ENCODE data around the gene OR4F6.

DNA sequence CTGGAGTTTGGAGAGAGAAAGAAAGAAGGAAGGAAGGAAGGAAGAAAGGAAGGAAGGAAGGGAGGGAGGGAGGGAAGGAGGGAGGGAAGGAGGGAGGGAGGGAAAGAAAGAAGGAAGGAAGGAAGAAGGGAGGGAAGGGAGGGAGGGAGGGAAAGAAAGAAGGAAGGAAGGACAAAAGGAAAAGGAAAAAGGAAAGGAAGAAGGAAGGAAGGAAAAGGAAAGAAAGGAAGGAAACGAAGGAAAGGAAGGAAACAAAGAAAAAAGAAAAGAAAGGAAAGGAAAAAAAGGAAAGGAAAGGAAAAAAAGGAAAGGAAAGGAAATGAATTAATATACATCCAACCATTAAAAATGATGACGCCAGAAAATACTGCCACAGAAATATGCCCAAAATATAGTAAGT is 18.7 kb upstream of the OR4F6 start:
- TF ChIP-seq, protein P1, sequence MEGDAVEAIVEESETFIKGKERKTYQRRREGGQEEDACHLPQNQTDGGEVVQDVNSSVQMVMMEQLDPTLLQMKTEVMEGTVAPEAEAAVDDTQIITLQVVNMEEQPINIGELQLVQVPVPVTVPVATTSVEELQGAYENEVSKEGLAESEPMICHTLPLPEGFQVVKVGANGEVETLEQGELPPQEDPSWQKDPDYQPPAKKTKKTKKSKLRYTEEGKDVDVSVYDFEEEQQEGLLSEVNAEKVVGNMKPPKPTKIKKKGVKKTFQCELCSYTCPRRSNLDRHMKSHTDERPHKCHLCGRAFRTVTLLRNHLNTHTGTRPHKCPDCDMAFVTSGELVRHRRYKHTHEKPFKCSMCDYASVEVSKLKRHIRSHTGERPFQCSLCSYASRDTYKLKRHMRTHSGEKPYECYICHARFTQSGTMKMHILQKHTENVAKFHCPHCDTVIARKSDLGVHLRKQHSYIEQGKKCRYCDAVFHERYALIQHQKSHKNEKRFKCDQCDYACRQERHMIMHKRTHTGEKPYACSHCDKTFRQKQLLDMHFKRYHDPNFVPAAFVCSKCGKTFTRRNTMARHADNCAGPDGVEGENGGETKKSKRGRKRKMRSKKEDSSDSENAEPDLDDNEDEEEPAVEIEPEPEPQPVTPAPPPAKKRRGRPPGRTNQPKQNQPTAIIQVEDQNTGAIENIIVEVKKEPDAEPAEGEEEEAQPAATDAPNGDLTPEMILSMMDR (IDR thresholded peaks at IDR 0.05; ENCODE audit: low read depth, low read length, missing input control) = no peak
- TF ChIP-seq RXRA (IDR thresholded peaks at IDR 0.05) (no peak), JUND (IDR thresholded peaks at IDR 0.05) (no peak), EGR1 (IDR thresholded peaks at IDR 0.05; ENCODE audit: low read depth in 2 of 2) (no peak), SP1 (IDR thresholded peaks at IDR 0.05) (no peak)
- TF ChIP-seq, protein P2, sequence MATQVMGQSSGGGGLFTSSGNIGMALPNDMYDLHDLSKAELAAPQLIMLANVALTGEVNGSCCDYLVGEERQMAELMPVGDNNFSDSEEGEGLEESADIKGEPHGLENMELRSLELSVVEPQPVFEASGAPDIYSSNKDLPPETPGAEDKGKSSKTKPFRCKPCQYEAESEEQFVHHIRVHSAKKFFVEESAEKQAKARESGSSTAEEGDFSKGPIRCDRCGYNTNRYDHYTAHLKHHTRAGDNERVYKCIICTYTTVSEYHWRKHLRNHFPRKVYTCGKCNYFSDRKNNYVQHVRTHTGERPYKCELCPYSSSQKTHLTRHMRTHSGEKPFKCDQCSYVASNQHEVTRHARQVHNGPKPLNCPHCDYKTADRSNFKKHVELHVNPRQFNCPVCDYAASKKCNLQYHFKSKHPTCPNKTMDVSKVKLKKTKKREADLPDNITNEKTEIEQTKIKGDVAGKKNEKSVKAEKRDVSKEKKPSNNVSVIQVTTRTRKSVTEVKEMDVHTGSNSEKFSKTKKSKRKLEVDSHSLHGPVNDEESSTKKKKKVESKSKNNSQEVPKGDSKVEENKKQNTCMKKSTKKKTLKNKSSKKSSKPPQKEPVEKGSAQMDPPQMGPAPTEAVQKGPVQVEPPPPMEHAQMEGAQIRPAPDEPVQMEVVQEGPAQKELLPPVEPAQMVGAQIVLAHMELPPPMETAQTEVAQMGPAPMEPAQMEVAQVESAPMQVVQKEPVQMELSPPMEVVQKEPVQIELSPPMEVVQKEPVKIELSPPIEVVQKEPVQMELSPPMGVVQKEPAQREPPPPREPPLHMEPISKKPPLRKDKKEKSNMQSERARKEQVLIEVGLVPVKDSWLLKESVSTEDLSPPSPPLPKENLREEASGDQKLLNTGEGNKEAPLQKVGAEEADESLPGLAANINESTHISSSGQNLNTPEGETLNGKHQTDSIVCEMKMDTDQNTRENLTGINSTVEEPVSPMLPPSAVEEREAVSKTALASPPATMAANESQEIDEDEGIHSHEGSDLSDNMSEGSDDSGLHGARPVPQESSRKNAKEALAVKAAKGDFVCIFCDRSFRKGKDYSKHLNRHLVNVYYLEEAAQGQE (IDR thresholded peaks at IDR 0.05) = no peak

Measured in liver (tissue), 3 donors.